ENCODE data around the gene BPIFA3.

- TF ChIP-seq POLR2A (IDR thresholded peaks at IDR 0.05; ENCODE audit: low read length) (no peak), GATA1 (IDR thresholded peaks at IDR 0.05; ENCODE audit: low read depth, low read length) (no peak)
Observed at GRCh38 chr20:33202451-33202850, 14.7 kb upstream of the BPIFA3 start.

All from erythroblast (primary cell).